Endothelial cell (in vitro differentiated cells): ENCODE measurements around the gene TM7SF2. TPM values are rescaled to one million over a fixed set of nuclear protein-coding genes. Genes with fewer than 3 reads are reported as not detected.
"Not testable (repeated sequence)": the region's sequence is repeated elsewhere in the genome, so short reads cannot be mapped to it uniquely, and the experiment has no call there.

Experiments
- DNase-seq: peaks from one replicate; pipeline ENCODE4 v3.0.0; 2021; ENCODE audit warnings: low spot score
- H3K27ac Mint-ChIP-seq: one replicate; pipeline ENCODE4 v1.8.0; 2021; ENCODE audit warnings: mixed read lengths, inconsistent platforms; ENCODE audit not compliant: unreplicated experiment
- H3K27me3 Mint-ChIP-seq: one replicate; pipeline ENCODE4 v1.8.0; 2021; ENCODE audit warnings: mild to moderate bottlenecking, moderate library complexity, mixed read lengths, inconsistent platforms; ENCODE audit not compliant: unreplicated experiment
- H3K36me3 Mint-ChIP-seq: one replicate; pipeline ENCODE4 v1.8.0; 2021; ENCODE audit warnings: mild to moderate bottlenecking, low read depth, mixed read lengths, inconsistent platforms; ENCODE audit not compliant: unreplicated experiment
- H3K4me1 Mint-ChIP-seq: one replicate; pipeline ENCODE4 v1.8.0; 2021; ENCODE audit warnings: mild to moderate bottlenecking, mixed read lengths, inconsistent platforms; ENCODE audit not compliant: unreplicated experiment
- H3K4me3 Mint-ChIP-seq: one replicate; pipeline ENCODE4 v1.8.0; 2021; ENCODE audit warnings: mild to moderate bottlenecking, mixed read lengths, inconsistent platforms; ENCODE audit not compliant: unreplicated experiment
- H3K9me3 Mint-ChIP-seq: one replicate; pipeline ENCODE4 v1.8.0; 2021; ENCODE audit warnings: mixed read lengths, inconsistent platforms; ENCODE audit not compliant: unreplicated experiment
- CTCF ChIP-seq: fragments of 200-600 bp; sonication (generic); IDR thresholded peaks from one replicate; pipeline ENCODE4 v1.5.0; 2021; ENCODE audit warnings: antibody characterized with exemption; ENCODE audit not compliant: unreplicated experiment
- total RNA-seq: library from RNA; stranded (reverse); fragmentation: NEBNext Ultra II Directional; extraction: Animal tissue kit (Norgen Biotek cat#: 25700); gene quantifications from one replicate; pipeline ENCODE4 v1.2.1, GENCODE V29; 2021; ENCODE audit not compliant: unreplicated experiment

TM7SF2 gene
- total RNA-seq, 1 donor from 2014 or later, result 35.6 TPM

- DNase-seq, result no peak
- no peak for TF ChIP-seq CTCF
- H3K4me1 Mint-ChIP-seq, result no peaks in the 10 kb centered on the region
Observed at GRCh38 chr11:65141896-65142494, 30.3 kb downstream of the TM7SF2 start.

GRCh38 chr11:65147352-65148075 is 35.8 kb downstream of the TM7SF2 start:
- DNase-seq, result no peak
- Mint-ChIP-seq H3K36me3 (no peaks in the 10 kb centered on the region), H3K27me3 (no peaks in the 10 kb centered on the region), H3K27ac (no peak overlapping the region), H3K4me3 (no peak overlapping the region), H3K4me1 (no peaks in the 10 kb centered on the region), H3K9me3 (no peaks in the 10 kb centered on the region)
- no peak for TF ChIP-seq CTCF

More at GRCh38 chr11:65141896-65142494, 30.3 kb downstream of the TM7SF2 start:
- no peaks in the 10 kb centered on the region for H3K9me3 Mint-ChIP-seq
- peaks cover 4% of the 10 kb centered on the region for H3K27me3 Mint-ChIP-seq
- no peak overlapping the region for H3K4me3 Mint-ChIP-seq
- H3K36me3 Mint-ChIP-seq, result no peaks in the 10 kb centered on the region
- no peak overlapping the region for H3K27ac Mint-ChIP-seq

GRCh38 chr11:65148657-65149056 is 37.0 kb downstream of the TM7SF2 start:
- TF ChIP-seq CTCF, result no peak
- no peak for DNase-seq
- no peaks in the 10 kb centered on the region for H3K9me3 Mint-ChIP-seq
- H3K36me3 Mint-ChIP-seq, result no peaks in the 10 kb centered on the region
- no peaks in the 10 kb centered on the region for H3K27me3 Mint-ChIP-seq
- H3K27ac Mint-ChIP-seq, result no peak overlapping the region
- no peak overlapping the region for H3K4me3 Mint-ChIP-seq
- H3K4me1 Mint-ChIP-seq, result no peaks in the 10 kb centered on the region

- not testable (repeated sequence) for DNase-seq, H3K4me1 Mint-ChIP-seq, H3K36me3 Mint-ChIP-seq, H3K4me3 Mint-ChIP-seq, H3K9me3 Mint-ChIP-seq, H3K27ac Mint-ChIP-seq, H3K27me3 Mint-ChIP-seq
Observed at GRCh38 chr11:65150131-65150508, 38.4 kb downstream of the TM7SF2 start.

- no peaks in the 10 kb centered on the region for H3K9me3 Mint-ChIP-seq
- no peak for DNase-seq
- H3K4me3 Mint-ChIP-seq, result no peak overlapping the region
- no peaks in the 10 kb centered on the region for H3K27me3 Mint-ChIP-seq
- no peak overlapping the region for H3K27ac Mint-ChIP-seq
- TF ChIP-seq CTCF, result no peak
- H3K4me1 Mint-ChIP-seq, result no peaks in the 10 kb centered on the region
- H3K36me3 Mint-ChIP-seq, result no peaks in the 10 kb centered on the region
Observed at GRCh38 chr11:65150509-65151299, 39.0 kb downstream of the TM7SF2 start.
